ENCODE data around the gene SLC16A10.
"Not testable (repeated sequence)": the region's sequence is repeated elsewhere in the genome, so short reads cannot be mapped to it uniquely, and the experiment has no call there.

Gene SLC16A10

GRCh38 chr6:111131018-111131417, 43.7 kb downstream of the SLC16A10 start:
- DNase-seq (ENCODE audit: low read depth in 2 of 2), result not testable (repeated sequence)

- DNase-seq (ENCODE audit: low read depth in 2 of 2), result not testable (repeated sequence)
Observed at GRCh38 chr6:111132669-111133068, 45.4 kb downstream of the SLC16A10 start.

DNA sequence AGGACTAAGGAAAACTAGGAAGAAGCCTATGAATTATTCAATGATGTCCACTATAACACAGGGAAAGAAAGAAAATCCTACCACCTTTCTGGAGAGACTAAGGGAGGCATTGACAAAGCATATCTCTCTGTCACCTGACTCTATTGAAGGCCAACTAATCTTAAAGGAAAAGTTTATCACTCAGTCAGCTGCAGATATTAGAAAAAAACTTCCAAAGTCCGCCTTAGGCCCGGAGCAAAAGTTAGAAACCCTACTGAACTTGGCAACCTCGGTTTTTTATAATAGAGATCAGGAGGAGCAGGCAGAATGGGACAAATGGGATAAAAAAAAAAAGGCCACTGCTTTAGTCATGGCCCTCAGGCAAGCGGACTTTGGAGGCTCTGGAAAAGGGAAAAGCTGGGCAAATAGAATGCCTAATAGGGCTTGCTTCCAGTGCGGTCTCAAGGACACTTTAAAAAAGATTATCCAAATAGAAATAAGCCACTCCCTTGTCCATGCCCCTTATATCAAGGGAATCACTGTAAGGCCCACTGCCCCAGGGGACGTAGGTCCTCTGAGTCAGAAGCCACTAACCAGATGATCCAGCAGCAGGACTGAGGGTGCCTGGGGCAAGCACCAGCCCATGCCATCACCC, 47.0 kb downstream of the SLC16A10 start:
- not testable (repeated sequence) for DNase-seq (ENCODE audit: low read depth in 2 of 2)

DNA sequence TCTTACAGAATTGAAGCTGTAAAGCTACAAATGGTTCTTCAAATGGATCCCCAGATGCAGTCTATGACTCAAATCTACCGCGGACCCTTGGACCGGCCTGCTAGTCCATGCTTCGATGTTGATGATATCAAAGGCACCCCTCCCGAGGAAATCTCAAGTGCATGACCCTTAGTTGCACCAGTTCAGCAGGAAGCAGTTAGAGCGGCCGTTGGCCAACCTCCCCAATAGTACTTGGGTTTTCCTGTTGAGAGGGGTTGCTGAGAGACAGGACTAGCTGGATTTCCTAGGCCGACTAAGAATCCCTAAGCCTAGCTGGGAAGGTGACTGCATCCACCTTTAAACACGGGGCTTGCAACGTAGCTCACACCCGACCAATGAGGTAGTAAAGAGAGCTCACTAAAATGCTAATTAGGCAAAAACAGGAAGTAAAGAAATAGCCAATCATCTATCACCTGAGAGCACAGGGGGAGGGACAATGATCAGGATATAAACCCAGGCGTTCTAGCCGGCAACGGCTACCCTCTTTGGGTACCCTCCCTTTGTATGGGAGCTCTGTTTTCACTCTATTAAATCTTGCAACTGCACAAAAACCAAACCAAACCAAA, 50.3 kb downstream of the SLC16A10 start:
- not testable (repeated sequence) for DNase-seq (ENCODE audit: low read depth in 2 of 2)

DNA sequence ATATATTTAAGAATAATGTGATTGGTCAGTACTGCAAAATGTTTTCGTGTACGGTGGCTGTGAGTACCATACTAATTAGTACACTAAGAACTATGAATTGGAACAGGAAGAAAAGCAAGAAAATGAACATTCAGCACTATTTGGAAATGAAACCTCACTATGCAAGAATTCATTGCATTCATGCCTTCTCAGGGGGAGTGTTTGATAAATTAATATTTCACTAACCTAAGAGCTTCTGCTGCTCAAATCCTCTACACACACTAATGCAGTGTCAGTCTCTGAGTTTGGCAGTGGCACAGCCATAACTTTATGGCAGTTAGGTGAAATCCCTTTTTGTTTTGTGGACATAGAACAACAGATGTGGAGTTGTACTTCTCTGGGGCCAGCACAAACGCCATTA, 60.1 kb downstream of the SLC16A10 start:
- DNase-seq (ENCODE audit: low read depth in 2 of 2), result no peak

- DNase-seq (ENCODE audit: low read depth in 2 of 2), result no peak
Observed at GRCh38 chr6:111148110-111148509, 60.8 kb downstream of the SLC16A10 start.

- no peak for DNase-seq (ENCODE audit: low read depth in 2 of 2)
Observed at GRCh38 chr6:111150577-111150976, 63.3 kb downstream of the SLC16A10 start.

- peak in 1 of 2 experiments; percentile 1 for DNase-seq (ENCODE audit: low read depth in 2 of 2)
Observed at GRCh38 chr6:111154981-111155380, 67.7 kb downstream of the SLC16A10 start.

DNA sequence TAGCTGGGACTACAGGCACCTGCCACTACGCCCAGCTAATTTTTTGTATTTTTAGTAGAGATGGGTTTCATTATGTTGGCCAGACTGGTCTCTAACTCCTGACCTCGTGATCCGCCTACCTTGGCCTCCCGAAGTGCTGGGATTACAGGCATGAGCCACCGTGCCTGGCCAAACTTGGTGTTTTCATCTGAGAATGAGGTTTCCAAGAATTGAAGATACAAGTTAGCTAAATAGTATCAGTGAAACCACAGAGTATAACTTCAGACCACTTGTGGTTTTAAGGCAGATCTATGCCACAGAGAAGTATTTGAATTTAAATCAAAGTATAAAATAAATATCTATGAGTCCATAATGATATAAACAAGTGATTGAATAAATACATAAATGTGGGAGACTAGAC, 70.1 kb downstream of the SLC16A10 start:
- DNase-seq (ENCODE audit: low read depth in 2 of 2), result no peak

GRCh38 chr6:111159633-111160032, 72.3 kb downstream of the SLC16A10 start:
- no peak for DNase-seq (ENCODE audit: low read depth in 2 of 2)

- DNase-seq (ENCODE audit: low read depth in 2 of 2), result no peak
Observed at GRCh38 chr6:111161650-111162049, 74.3 kb downstream of the SLC16A10 start.

DNA sequence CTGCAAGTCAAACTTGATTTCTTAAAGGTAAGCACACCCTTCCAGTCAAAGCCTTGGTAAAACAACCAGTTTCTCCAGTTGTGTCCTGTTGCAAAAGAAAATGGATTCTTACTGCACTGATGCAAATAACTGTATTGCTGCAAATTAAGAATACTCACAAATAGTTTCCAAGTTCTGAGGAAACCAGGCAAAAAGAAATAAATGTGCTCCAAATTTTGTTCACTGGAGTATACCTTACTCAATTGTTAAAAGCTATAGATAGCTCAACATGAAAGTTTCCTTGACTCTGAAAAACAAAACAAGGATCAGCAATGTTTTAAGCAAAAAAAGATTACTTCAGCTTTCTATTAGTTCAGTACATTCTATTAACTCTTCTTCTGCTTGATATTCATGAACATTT, 75.2 kb downstream of the SLC16A10 start:
- DNase-seq (ENCODE audit: low read depth in 2 of 2), result no peak

DNA sequence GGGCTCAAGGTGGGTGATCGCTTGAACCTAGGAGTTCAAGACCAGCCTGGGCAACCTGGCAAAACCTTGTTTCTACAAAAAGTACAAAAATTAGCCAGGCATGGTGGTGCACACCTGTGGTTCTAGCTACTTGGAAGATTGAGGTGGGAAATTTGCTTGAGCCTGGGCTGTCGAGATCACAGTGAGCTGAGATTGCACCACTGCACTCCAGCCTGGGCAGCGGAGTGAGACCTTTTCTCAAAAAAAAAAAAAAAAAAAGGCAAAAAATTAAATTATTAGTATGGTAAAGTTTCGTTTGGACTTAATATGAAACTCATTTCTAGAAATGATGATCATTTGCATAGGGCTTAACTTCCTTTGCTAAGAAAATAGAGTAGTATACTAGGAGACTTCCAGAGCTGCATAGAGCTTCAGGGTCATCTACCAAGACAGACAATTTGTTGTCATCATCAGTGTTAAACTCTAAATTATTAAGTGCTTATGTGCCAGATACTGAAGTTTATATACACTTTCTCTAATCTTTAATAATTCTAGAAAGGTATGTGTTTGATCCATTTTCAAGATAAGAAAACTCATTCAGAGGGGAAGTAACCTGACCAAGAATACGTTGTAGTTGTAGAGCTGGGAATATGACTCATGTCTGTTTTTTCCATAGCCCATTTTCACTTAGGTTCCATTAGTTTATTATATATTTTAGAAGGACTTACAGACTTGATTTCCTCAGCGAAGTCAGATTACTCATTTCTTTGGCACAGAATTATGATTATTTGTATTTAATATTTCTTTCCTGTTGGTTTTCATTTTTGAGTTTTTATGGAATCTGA, 84.5 kb downstream of the SLC16A10 start:
- DNase-seq (ENCODE audit: low read depth in 2 of 2), result no peak

DNA sequence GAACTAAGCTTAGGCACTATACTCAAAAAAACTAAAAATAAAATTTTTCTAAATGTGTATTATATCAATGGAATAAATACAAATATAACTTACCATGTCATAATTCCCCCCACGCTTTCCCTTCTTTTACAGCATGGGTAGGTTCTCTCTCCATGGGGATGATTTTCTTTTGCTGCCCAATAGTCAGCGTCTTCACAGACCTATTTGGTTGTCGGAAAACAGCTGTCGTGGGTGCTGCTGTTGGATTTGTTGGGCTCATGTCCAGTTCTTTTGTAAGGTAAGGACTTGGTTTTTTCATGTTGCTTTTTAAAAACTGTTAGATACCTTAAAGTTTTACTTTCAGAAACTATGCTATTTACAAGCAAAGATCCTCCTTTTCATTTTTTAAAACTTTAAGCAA, 85.3 kb downstream of the SLC16A10 start:
- no peak for DNase-seq (ENCODE audit: low read depth in 2 of 2)

DNA sequence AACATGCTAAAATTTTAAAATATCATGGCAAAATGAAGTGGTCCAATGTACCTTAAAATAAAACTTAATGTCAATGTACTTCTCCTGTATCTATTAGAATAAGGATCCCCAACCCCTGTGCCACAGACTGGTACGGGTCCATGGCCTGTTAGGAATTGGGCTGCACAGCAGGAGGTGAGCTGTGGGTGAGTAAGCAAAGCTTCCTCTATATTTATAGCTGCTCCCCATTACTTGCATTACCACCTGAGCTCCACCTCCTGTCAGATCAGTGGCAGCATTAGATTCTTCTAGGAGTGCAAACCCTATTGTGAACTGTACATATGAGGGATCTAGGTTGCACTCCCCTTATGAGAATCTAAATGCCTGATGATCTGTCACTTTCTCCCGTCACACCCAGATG, 86.0 kb downstream of the SLC16A10 start:
- no peak for DNase-seq (ENCODE audit: low read depth in 2 of 2)

GRCh38 chr6:111173946-111174345, 86.6 kb downstream of the SLC16A10 start:
- DNase-seq (ENCODE audit: low read depth in 2 of 2), result no peak

DNA sequence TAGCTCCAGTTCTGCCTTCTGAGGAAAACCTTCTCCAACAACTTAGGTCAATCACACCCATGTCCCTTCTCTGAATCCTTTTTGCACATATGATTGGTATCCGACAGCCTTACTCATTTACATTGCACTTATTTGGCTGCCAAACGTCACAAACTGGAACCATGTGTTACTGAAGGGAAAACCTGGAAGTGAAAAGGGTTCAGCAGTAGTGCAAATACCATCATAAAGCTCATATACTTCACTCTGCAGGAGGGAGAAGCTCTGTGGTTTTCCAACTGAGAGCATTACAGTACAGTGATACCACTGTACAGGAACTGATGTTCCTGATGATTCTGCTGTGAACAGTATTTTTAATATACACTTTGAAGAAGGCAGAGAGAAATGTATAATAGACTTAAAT, 87.8 kb downstream of the SLC16A10 start:
- no peak for DNase-seq (ENCODE audit: low read depth in 2 of 2)

- DNase-seq (ENCODE audit: low read depth in 2 of 2), result no peak
Observed at GRCh38 chr6:111176038-111176759, 88.9 kb downstream of the SLC16A10 start.

DNA sequence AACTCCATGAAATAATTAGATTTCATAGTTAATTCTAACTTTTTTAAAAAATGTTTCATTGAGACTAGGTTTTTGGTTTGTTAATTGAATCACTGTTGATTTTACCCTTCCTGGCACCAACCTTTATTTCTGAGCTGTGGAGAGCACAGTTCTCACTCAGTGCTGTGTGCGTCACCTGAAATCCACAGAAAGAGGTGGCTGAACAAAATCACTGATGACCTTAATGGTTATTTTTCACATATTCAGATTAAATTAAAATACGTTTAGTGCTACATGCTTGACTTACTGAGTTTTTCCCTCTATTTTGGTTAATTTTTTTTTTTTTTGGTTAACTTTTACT, 89.4 kb downstream of the SLC16A10 start:
- DNase-seq (ENCODE audit: low read depth in 2 of 2), result no peak

DNA sequence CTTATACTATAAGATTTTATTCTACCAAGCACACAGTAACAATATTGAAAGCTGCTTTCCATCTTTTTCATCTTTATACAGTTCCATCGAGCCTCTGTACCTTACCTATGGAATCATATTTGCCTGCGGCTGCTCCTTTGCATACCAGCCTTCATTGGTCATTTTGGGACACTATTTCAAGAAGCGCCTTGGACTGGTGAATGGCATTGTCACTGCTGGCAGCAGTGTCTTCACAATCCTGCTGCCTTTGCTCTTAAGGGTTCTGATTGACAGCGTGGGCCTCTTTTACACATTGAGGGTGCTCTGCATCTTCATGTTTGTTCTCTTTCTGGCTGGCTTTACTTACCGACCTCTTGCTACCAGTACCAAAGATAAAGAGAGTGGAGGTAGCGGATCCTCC, 89.8 kb downstream of the SLC16A10 start:
- DNase-seq (ENCODE audit: low read depth in 2 of 2), result no peak

- no peak for DNase-seq (ENCODE audit: low read depth in 2 of 2)
Observed at GRCh38 chr6:111183702-111184517, 96.6 kb downstream of the SLC16A10 start.
